Omental fat pad (tissue), 4 donors: ENCODE measurements around the gene MAGEA3. TPM values are rescaled to one million over a fixed set of nuclear protein-coding genes. Genes with fewer than 3 reads are reported as not detected.
"Not testable (repeated sequence)": the region's sequence is repeated elsewhere in the genome, so short reads cannot be mapped to it uniquely, and the experiment has no call there.

Source experiments
- ATAC-seq: fragments of 150-250 bp; one replicate; pipeline ENCODE4 v1.9.1; 2016; ENCODE audit warnings: mild to moderate bottlenecking, moderate library complexity; ENCODE audit not compliant: low FRiP score
- DNase-seq: peaks from one replicate; pipeline ENCODE4 v3.0.0-alpha.2; 2019; ENCODE audit warnings: low spot score
- CTCF ChIP-seq, 3 donors: fragments of 450-650 bp; IDR thresholded peaks; one replicate each; pipeline ENCODE4 v1.5.1; 2016 to 2017; ENCODE audit warnings: antibody characterized with exemption in 3 of 3, mild to moderate bottlenecking in 3 of 3, moderate library complexity in 2 of 3
- total RNA-seq, 4 donors: library from RNA; depleted of rRNA; stranded (reverse); fragments of >200 nt; gene quantifications; one replicate each; pipeline ENCODE4 v1.1.0, GENCODE V29; 2016

MAGEA3 gene
- total RNA-seq = not detected

DNA sequence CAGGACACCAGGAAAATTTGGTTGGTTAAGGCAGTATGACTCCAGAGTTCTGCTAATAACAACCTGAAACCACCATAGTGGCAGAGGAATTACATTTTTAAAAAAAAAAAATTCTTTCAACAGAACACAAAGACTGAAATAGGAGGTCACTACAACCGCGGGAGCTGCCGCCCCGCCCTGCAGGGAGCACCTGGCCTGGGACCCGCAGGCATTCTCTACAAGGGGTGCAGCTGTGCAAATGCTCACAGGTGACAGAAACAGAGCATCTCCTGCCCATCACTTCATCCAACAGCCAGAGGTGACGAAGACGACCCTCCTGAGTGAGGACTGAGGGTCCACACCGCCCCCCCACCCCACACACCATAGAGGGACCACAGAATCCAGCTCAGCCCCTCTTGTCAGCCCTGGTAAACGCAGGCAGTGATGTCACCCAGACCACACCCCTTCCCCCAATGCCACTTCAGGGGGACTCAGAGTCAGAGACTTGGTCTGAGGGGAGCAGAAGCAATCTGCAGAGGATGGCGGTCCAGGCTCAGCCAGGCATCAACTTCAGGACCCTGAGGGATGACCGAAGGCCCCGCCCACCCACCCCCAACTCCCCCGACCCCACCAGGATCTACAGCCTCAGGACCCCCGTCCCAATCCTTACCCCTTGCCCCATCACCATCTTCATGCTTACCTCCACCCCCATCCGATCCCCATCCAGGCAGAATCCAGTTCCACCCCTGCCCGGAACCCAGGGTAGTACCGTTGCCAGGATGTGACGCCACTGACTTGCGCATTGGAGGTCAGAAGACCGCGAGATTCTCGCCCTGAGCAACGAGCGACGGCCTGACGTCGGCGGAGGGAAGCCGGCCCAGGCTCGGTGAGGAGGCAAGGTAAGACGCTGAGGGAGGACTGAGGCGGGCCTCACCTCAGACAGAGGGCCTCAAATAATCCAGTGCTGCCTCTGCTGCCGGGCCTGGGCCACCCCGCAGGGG lies at the start of gene MAGEA3:
TSS of gene MAGEA3 (plus strand) at position 843 of the 980 bp plus-strand sequence. CDS start 2,039 bp downstream, outside the sequence.
- not testable (repeated sequence) for DNase-seq, ATAC-seq

DNA sequence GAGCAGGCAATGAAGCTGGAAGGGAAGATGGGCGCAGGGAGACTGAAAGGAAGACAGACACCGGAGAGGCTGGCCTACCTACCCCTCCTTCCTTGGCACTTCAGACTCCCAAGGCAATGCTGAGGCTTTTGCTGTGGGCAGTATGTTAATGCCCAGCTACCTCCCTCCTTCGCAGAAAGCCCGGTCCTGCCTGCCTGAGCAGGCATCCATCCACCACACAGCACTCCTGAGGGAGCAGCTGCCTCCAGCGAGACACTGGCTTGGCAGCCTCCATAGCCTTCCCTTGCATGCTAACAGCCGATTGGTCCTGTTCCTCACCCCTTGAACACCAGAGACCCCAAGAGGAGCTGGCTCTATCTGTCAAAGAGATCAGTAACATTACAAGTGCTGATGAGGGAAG lies 46.5 kb upstream of the MAGEA3 start:
- ATAC-seq (no peak), DNase-seq (no peak)
- TF ChIP-seq CTCF (IDR thresholded peaks at IDR 0.05) = no peak

GRCh38 chrX:152652467-152652866 lies 46.1 kb upstream of the MAGEA3 start:
- no peak for TF ChIP-seq CTCF (IDR thresholded peaks at IDR 0.05)
- no peak for ATAC-seq
- no peak for DNase-seq

GRCh38 chrX:152656087-152656486 lies 42.5 kb upstream of the MAGEA3 start:
- no peak for TF ChIP-seq CTCF (IDR thresholded peaks at IDR 0.05)
- DNase-seq (no peak), ATAC-seq (no peak)

GRCh38 chrX:152656890-152657289 lies 41.7 kb upstream of the MAGEA3 start:
- no peak for TF ChIP-seq CTCF (IDR thresholded peaks at IDR 0.05)
- ATAC-seq = no peak
- DNase-seq = no peak

DNA sequence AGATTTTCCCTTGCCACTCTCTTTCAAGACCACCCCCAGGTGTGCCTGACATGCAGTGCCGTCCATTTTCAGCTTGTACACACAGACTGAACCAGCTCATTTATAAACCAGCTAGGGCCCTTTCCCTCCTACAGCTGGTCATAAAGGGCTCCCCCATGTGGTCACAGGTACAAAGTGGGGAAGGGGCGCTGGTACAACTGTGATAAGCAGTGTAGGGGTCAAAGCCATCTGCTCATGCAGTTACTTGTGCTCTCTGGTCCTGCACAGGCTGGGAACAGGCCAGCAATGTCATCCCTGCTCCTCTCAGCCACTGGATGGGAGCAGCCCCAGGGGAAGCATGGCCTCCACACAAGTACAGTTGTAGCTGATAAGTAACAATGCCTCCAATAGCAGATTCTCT lies 40.3 kb upstream of the MAGEA3 start:
- DNase-seq = no peak
- TF ChIP-seq CTCF (IDR thresholded peaks at IDR 0.05) = no peak
- ATAC-seq = no peak

DNA sequence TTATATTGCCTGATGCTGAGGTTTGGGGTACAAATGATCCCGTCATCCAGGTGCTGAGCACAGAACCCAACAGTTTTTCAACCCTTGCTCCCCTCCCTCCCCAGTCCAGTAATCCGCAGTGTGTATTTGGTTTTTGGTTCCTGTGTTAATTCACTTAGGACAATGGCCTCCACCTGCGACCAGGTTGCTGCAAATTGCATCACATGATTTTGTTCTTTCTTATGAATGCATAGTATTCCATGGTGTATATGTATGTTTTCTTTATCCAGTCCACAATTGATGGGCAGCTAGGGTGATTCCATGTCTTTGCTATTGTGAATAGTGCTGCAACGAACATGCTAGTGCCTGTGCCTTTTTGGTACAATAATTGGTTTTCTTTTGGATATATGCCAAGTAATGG lies 35.5 kb upstream of the MAGEA3 start:
- DNase-seq (no peak), ATAC-seq (no peak)
- no peak for TF ChIP-seq CTCF (IDR thresholded peaks at IDR 0.05)
